ENCODE results near the gene HAPLN3.

Gene HAPLN3

GRCh38 chr15:88907111-88907510, 11.8 kb upstream of the HAPLN3 start:
- H3K4me3 ChIP-seq (ENCODE audit: low read depth, low read length), result no peak overlapping the region
- no peak for TF ChIP-seq CTCF (IDR thresholded peaks at IDR 0.05; ENCODE audit: low read depth, low read length)

GRCh38 chr15:88906551-88906950, 11.2 kb upstream of the HAPLN3 start:
- no peaks in the 10 kb centered on the region for H3K9me3 ChIP-seq (ENCODE audit: severe bottlenecking)
- H3K36me3 ChIP-seq, result peaks cover 61% of the 10 kb centered on the region
- no peaks in the 10 kb centered on the region for H3K27me3 ChIP-seq (ENCODE audit: insufficient read depth, low read depth, severe bottlenecking)
- no peak for DNase-seq
- no peak for TF ChIP-seq CTCF (IDR thresholded peaks at IDR 0.05; ENCODE audit: low read depth, low read length)
- H3K4me3 ChIP-seq (ENCODE audit: low read depth, low read length), result no peak overlapping the region
- no peak overlapping the region for H3K27ac ChIP-seq

More at GRCh38 chr15:88907111-88907510, 11.8 kb upstream of the HAPLN3 start:
- no peaks in the 10 kb centered on the region for H3K9me3 ChIP-seq (ENCODE audit: severe bottlenecking)
- H3K27ac ChIP-seq, result no peak overlapping the region
- H3K27me3 ChIP-seq (ENCODE audit: insufficient read depth, low read depth, severe bottlenecking), result no peaks in the 10 kb centered on the region
- DNase-seq, result no peak
- H3K36me3 ChIP-seq, result peaks cover 61% of the 10 kb centered on the region

GRCh38 chr15:88906130-88906529, 10.8 kb upstream of the HAPLN3 start:
- TF ChIP-seq CTCF (IDR thresholded peaks at IDR 0.05; ENCODE audit: low read depth, low read length), result no peak
- no peaks in the 10 kb centered on the region for H3K27me3 ChIP-seq (ENCODE audit: insufficient read depth, low read depth, severe bottlenecking)
- peaks cover 61% of the 10 kb centered on the region for H3K36me3 ChIP-seq
- no peak for DNase-seq
- no peak overlapping the region for H3K27ac ChIP-seq
- H3K4me3 ChIP-seq (ENCODE audit: low read depth, low read length), result no peak overlapping the region
- H3K9me3 ChIP-seq (ENCODE audit: severe bottlenecking), result no peaks in the 10 kb centered on the region

- DNase-seq, result no peak
- H3K27ac ChIP-seq, result no peak overlapping the region
- H3K27me3 ChIP-seq (ENCODE audit: insufficient read depth, low read depth, severe bottlenecking), result no peaks in the 10 kb centered on the region
- no peaks in the 10 kb centered on the region for H3K9me3 ChIP-seq (ENCODE audit: severe bottlenecking)
- TF ChIP-seq CTCF (IDR thresholded peaks at IDR 0.05; ENCODE audit: low read depth, low read length), result no peak
- H3K36me3 ChIP-seq, result peaks cover 61% of the 10 kb centered on the region
- no peak overlapping the region for H3K4me3 ChIP-seq (ENCODE audit: low read depth, low read length)
Measured at GRCh38 chr15:88905576-88905975, 10.2 kb upstream of the HAPLN3 start.

GRCh38 chr15:88904624-88905327, 9.4 kb upstream of the HAPLN3 start:
- Histone ChIP-seq H3K27me3 (ENCODE audit: insufficient read depth, low read depth, severe bottlenecking) (no peaks in the 10 kb centered on the region), H3K27ac (no peak overlapping the region), H3K36me3 (peaks cover 53% of the 10 kb centered on the region), H3K4me3 (ENCODE audit: low read depth, low read length) (no peak overlapping the region), H3K9me3 (ENCODE audit: severe bottlenecking) (no peaks in the 10 kb centered on the region)
- TF ChIP-seq CTCF (IDR thresholded peaks at IDR 0.05; ENCODE audit: low read depth, low read length), result peak; percentile 96
- DNase-seq, result peak; percentile 81

GRCh38 chr15:88904257-88904623, 8.9 kb upstream of the HAPLN3 start:
- Histone ChIP-seq H3K9me3 (ENCODE audit: severe bottlenecking) (no peaks in the 10 kb centered on the region), H3K27ac (no peak overlapping the region), H3K4me3 (ENCODE audit: low read depth, low read length) (no peak overlapping the region), H3K27me3 (ENCODE audit: insufficient read depth, low read depth, severe bottlenecking) (no peaks in the 10 kb centered on the region), H3K36me3 (peaks cover 47% of the 10 kb centered on the region)
- DNase-seq, result no peak
- TF ChIP-seq CTCF (IDR thresholded peaks at IDR 0.05; ENCODE audit: low read depth, low read length), result no peak

All from WERI-Rb-1 (cell line).